GM13976 (cell line): ENCODE results near the gene MOB3A.

ENCODE experiments used
- DNase-seq: peaks from one replicate; pipeline ENCODE4 v3.0.0; 2012; ENCODE audit warnings: low spot score
- in situ Hi-C: fragments of 300-500 bp; cut with MboI; formaldehyde crosslinking; loops from one replicate; pipeline ENCODE4 v1.12.0; 2022; ENCODE audit warnings: low sequenced_read_pairs, mixed read lengths, inconsistent platforms; ENCODE audit not compliant: unreplicated experiment
- TF ChIP-seq, protein P1 (sequence below): IDR thresholded peaks from 2 replicates; pipeline ENCODE4 v1.5.1; 2012; ENCODE audit warnings: borderline replicate concordance, mild to moderate bottlenecking; ENCODE audit not compliant: insufficient read depth; ENCODE audit errors: extremely low read depth, missing control alignments, control extremely low read depth

MOB3A gene

GRCh38 chr19:2040647-2041432, 55.3 kb downstream of the MOB3A start:
- in situ Hi-C loops, result no loop called here
- no peak for DNase-seq
- TF ChIP-seq, protein P1, sequence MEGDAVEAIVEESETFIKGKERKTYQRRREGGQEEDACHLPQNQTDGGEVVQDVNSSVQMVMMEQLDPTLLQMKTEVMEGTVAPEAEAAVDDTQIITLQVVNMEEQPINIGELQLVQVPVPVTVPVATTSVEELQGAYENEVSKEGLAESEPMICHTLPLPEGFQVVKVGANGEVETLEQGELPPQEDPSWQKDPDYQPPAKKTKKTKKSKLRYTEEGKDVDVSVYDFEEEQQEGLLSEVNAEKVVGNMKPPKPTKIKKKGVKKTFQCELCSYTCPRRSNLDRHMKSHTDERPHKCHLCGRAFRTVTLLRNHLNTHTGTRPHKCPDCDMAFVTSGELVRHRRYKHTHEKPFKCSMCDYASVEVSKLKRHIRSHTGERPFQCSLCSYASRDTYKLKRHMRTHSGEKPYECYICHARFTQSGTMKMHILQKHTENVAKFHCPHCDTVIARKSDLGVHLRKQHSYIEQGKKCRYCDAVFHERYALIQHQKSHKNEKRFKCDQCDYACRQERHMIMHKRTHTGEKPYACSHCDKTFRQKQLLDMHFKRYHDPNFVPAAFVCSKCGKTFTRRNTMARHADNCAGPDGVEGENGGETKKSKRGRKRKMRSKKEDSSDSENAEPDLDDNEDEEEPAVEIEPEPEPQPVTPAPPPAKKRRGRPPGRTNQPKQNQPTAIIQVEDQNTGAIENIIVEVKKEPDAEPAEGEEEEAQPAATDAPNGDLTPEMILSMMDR, result no peak

DNA sequence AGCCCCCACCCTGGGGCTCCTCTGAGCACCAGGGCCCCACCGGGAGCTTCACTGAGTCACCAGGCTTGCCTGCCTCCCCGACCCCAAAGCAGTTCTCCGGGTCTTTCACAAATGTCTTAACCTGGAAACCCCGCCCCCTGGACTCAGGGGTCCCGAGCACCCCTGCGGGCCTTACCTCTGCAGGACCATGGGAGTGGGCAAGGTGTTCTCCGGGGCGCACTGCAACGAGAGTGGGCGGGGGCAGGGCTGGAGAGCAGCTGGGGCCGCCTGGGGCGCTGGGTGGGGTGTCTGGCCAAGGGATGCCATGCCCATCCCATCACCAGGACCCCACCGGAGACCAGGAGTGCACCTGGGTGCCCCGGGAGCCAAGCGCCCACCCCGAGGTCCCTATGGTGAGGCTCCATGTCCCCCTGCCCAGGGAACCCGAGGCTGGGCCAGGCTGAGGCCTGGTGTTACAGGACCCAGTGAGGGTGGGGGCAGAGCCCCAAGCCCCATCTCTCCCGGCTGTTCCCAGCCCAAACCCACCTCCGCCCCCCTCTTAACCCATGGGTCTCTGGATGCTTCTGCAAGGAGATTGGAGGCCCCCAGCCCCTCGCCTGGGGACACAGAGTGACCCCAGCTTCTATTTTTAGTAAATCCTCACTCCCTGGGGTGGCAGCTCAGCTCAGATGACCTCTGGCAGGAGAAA, 56.0 kb downstream of the MOB3A start:
- in situ Hi-C loops, result no loop called here
- TF ChIP-seq, protein P1, result no peak
- DNase-seq, result no peak

- DNase-seq, result no peak
- in situ Hi-C loops, result no loop called here
- TF ChIP-seq, protein P1, result no peak
Observed at GRCh38 chr19:2039089-2039958, 56.8 kb downstream of the MOB3A start.

- TF ChIP-seq, protein P1, result no peak
- in situ Hi-C loops, result no loop called here
- DNase-seq, result no peak
Observed at GRCh38 chr19:2038284-2039088, 57.6 kb downstream of the MOB3A start.

- DNase-seq, result no peak
- TF ChIP-seq, protein P1, result no peak
- in situ Hi-C loops, result no loop called here
Observed at GRCh38 chr19:2037651-2038255, 58.4 kb downstream of the MOB3A start.

DNA sequence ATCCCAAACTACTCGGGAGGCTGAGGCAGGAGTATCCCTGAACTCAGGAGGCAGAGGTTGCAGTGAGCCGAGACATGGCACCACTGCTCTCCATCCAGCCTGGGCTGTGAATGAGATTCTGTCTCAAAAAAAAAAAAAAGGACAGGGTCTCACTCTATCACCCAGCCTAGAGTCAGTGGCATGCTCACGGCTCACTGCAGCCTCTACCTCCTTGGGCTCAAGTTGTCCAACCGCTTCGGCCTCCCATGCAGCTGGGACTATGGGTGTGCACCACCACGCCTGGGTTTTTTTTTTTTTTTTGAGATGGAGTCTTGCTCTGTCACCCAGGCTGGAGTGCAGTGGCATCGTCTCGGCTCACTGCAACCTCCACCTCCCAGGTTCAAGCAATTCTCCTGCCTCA, 59.7 kb downstream of the MOB3A start:
- TF ChIP-seq, protein P1, result no peak
- no peak for DNase-seq
- in situ Hi-C loops, result no loop called here
